GM23338 (cell line): ENCODE results near the gene RRP1. TPM values are rescaled to one million over a fixed set of nuclear protein-coding genes. Genes with fewer than 3 reads are reported as not detected.

Experiments used
- ATAC-seq: fragments of 200-7000 bp; cut with Tn5 transposase; 3 replicates; pipeline ENCODE4 v1.9.1; 2020
- DNase-seq: peaks from one replicate; pipeline ENCODE4 v3.0.0-alpha.2; 2015; ENCODE audit warnings: low spot score
- H2AFZ ChIP-seq: fragments of 200-600 bp; sonication (generic); 2 replicates; pipeline ENCODE4 v1.8.0; 2016; ENCODE audit warnings: antibody characterized with exemption, mild to moderate bottlenecking, moderate library complexity
- H3F3A ChIP-seq: fragments of 200-600 bp; sonication (generic); replicated peaks from 2 replicates; pipeline ENCODE4 v1.8.0; 2017; ENCODE audit warnings: antibody characterized with exemption, mixed run types, low read depth
- H3K27ac ChIP-seq: fragments of 200-600 bp; sonication (generic); 2 replicates; pipeline ENCODE4 v1.6.1; 2016; ENCODE audit warnings: low read depth
- H3K27me3 ChIP-seq: fragments of 200-600 bp; sonication (generic); 2 replicates; pipeline ENCODE4 v1.8.0; 2016; ENCODE audit warnings: mild to moderate bottlenecking, mixed run types, moderate library complexity; ENCODE audit not compliant: insufficient read depth
- H3K36me3 ChIP-seq: fragments of 200-600 bp; sonication (generic); 2 replicates; pipeline ENCODE4 v1.8.0; 2016; ENCODE audit warnings: mild to moderate bottlenecking; ENCODE audit not compliant: insufficient read depth
- H3K4me1 ChIP-seq: fragments of 200-600 bp; sonication (generic); 2 replicates; pipeline ENCODE4 v1.8.0; 2016; ENCODE audit warnings: mild to moderate bottlenecking, moderate library complexity; ENCODE audit not compliant: insufficient read depth
- H3K4me2 ChIP-seq: fragments of 200-600 bp; sonication (generic); 2 replicates; pipeline ENCODE4 v1.7.1; 2017; ENCODE audit warnings: mixed run types
- H3K4me3 ChIP-seq: fragments of 200-600 bp; sonication (generic); 2 replicates; pipeline ENCODE4 v1.6.1; 2016; ENCODE audit warnings: mixed run types
- H3K79me2 ChIP-seq: fragments of 200-600 bp; sonication (generic); replicated peaks from 2 replicates; pipeline ENCODE4 v1.8.0; 2017; ENCODE audit warnings: mild to moderate bottlenecking; ENCODE audit not compliant: insufficient read depth
- H3K9me2 ChIP-seq: fragments of 200-600 bp; sonication (generic); 2 replicates; pipeline ENCODE4 v1.8.0; 2017; ENCODE audit not compliant: insufficient read depth
- H4K20me1 ChIP-seq: fragments of 200-600 bp; sonication (generic); replicated peaks from 2 replicates; pipeline ENCODE4 v1.8.0; 2017; ENCODE audit warnings: mild to moderate bottlenecking; ENCODE audit not compliant: insufficient read depth
- H3K27ac Mint-ChIP-seq: 2 replicates; pipeline ENCODE4 v1.8.0; 2020; ENCODE audit warnings: inconsistent platforms, mild to moderate bottlenecking, moderate library complexity, mixed read lengths
- H3K27me3 Mint-ChIP-seq: 3 replicates; pipeline ENCODE4 v1.8.0; 2022; ENCODE audit warnings: low read depth, mild to moderate bottlenecking, moderate library complexity, mixed read lengths, inconsistent platforms; ENCODE audit not compliant: insufficient read depth, poor library complexity
- H3K36me3 Mint-ChIP-seq: 3 replicates; pipeline ENCODE4 v1.8.0; 2021; ENCODE audit warnings: low read depth, mild to moderate bottlenecking, inconsistent platforms, moderate library complexity, mixed read lengths
- H3K4me1 Mint-ChIP-seq: 3 replicates; pipeline ENCODE4 v1.8.0; 2020; ENCODE audit warnings: mild to moderate bottlenecking, inconsistent platforms, mixed read lengths
- H3K4me3 Mint-ChIP-seq: 3 replicates; pipeline ENCODE4 v1.8.0; 2021; ENCODE audit warnings: moderate library complexity, mild to moderate bottlenecking, inconsistent platforms, mixed read lengths
- H3K9me3 Mint-ChIP-seq: 3 replicates; pipeline ENCODE4 v1.8.0; 2020; ENCODE audit warnings: moderate library complexity, mild to moderate bottlenecking, inconsistent platforms, mixed read lengths
- CREB1 ChIP-seq: fragments of 250-450 bp; sonication (Bioruptor Pico); IDR thresholded peaks from 2 replicates; pipeline ENCODE4 v1.5.0; 2020; ENCODE audit warnings: low read depth, mild to moderate bottlenecking, moderate library complexity
- EZH2 ChIP-seq: fragments of 200-600 bp; sonication (generic); IDR thresholded peaks from one replicate; pipeline ENCODE4 v1.8.0; 2017; ENCODE audit warnings: antibody characterized with exemption, mild to moderate bottlenecking, low read depth; ENCODE audit not compliant: unreplicated experiment
- EZH2phosphoT487 ChIP-seq: fragments of 200-600 bp; sonication (generic); IDR thresholded peaks from one replicate; pipeline ENCODE4 v1.8.1; 2018; ENCODE audit warnings: antibody characterized with exemption; ENCODE audit not compliant: unreplicated experiment
- JUNB ChIP-seq: IDR thresholded peaks from one replicate; pipeline ENCODE4 v1.6.1; 2016; ENCODE audit warnings: antibody characterized with exemption; ENCODE audit not compliant: unreplicated experiment
- NANOG ChIP-seq: IDR thresholded peaks from 2 replicates; pipeline ENCODE4 v1.6.1; 2016; ENCODE audit warnings: antibody characterized with exemption, borderline replicate concordance
- POLR2AphosphoS5 ChIP-seq: IDR thresholded peaks from 2 replicates; pipeline ENCODE4 v1.6.1; 2016; ENCODE audit warnings: antibody characterized with exemption, low read depth
- STAT1 ChIP-seq: IDR thresholded peaks from one replicate; pipeline ENCODE4 v1.6.1; 2016; ENCODE audit warnings: antibody characterized with exemption; ENCODE audit not compliant: unreplicated experiment
- ZNF114 ChIP-seq: fragments of 250-450 bp; sonication (Bioruptor Pico); IDR thresholded peaks from 2 replicates; pipeline ENCODE4 v1.5.0; 2020; ENCODE audit warnings: mild to moderate bottlenecking, moderate library complexity
- ZNF331 ChIP-seq: fragments of 250-450 bp; sonication (Bioruptor Pico); IDR thresholded peaks from 2 replicates; pipeline ENCODE4 v1.5.0; 2020; ENCODE audit warnings: low read depth, mild to moderate bottlenecking, moderate library complexity
- ZNF462 ChIP-seq: fragments of 250-450 bp; sonication (Bioruptor Pico); IDR thresholded peaks from 2 replicates; pipeline ENCODE4 v1.5.0; 2020; ENCODE audit warnings: mild to moderate bottlenecking, moderate library complexity
- polyA plus RNA-seq: library from polyadenylated mRNA; unstranded; fragments of >200 nt; fragmentation: Nextera tagmentation; extraction: Ambion mirVana; gene quantifications from 2 replicates; pipeline ENCODE4 v1.2.1, GENCODE V29; 2016
- total RNA-seq: library from RNA; depleted of rRNA; stranded (reverse); fragments of >200 nt; shearing (Covaris generic); gene quantifications from 2 replicates; pipeline ENCODE4 v1.2.3, GENCODE V29; 2014
- TF ChIP-seq, protein P1 (sequence below): IDR thresholded peaks from one replicate; pipeline ENCODE4 v1.6.1; 2018; ENCODE audit warnings: antibody characterized with exemption; ENCODE audit not compliant: unreplicated experiment
- TF ChIP-seq, protein P2 (sequence below), 2 experiments: fragments of 200-600 bp in 1 of 2; sonication (generic) in 1 of 2; conservative IDR thresholded peaks; 2 replicates each; pipeline versions ENCODE4 v1.5.1 to v1.6.1; 2016 to 2017; ENCODE audit warnings: antibody characterized with exemption in 2 of 2, low read depth in 2 of 2, mild to moderate bottlenecking in 2 of 2, moderate library complexity in 1 of 2
- TF ChIP-seq, protein P3 (sequence below): IDR thresholded peaks from 2 replicates; pipeline ENCODE4 v1.6.1; 2016; ENCODE audit warnings: antibody characterized with exemption

RRP1 gene
- total and polyA plus RNA-seq, 2 experiments from 2014 or later = 36.5 to 63.5 TPM

- no peaks in the 10 kb centered on the region for H3K9me2 ChIP-seq
- DNase-seq (no peak), ATAC-seq (no peak)
- H3K36me3 ChIP-seq = no peaks in the 10 kb centered on the region
- no peaks in the 10 kb centered on the region; the same call in 2 of the 3 replicates for H3K9me3 Mint-ChIP-seq
- no peak overlapping the region for H2AFZ ChIP-seq
- no peaks in the 10 kb centered on the region for H4K20me1 ChIP-seq
- H3K27me3 ChIP-seq = no peaks in the 10 kb centered on the region
- H3K4me3 ChIP-seq = no peak overlapping the region
- H3K4me2 ChIP-seq = no peak overlapping the region
- H3K27ac Mint-ChIP-seq = no peak overlapping the region
- H3K4me3 Mint-ChIP-seq = no peak overlapping the region
- H3K27ac ChIP-seq = no peak overlapping the region
- H3K27me3 Mint-ChIP-seq = peaks cover 19% of the 10 kb centered on the region
- H3K79me2 ChIP-seq = peaks cover 10% of the 10 kb centered on the region
- peaks cover 8% of the 10 kb centered on the region; the same call in 1 of the 3 replicates for H3K36me3 Mint-ChIP-seq
- peaks cover 5% of the 10 kb centered on the region; the same call in 1 of the 2 replicates for H3K4me1 ChIP-seq
- peaks cover 4% of the 10 kb centered on the region; the same call in 1 of the 2 replicates for H3F3A ChIP-seq
- H3K4me1 Mint-ChIP-seq = peaks cover 19% of the 10 kb centered on the region
- no peak for TF ChIP-seq POLR2AphosphoS5
- TF ChIP-seq, protein P1, sequence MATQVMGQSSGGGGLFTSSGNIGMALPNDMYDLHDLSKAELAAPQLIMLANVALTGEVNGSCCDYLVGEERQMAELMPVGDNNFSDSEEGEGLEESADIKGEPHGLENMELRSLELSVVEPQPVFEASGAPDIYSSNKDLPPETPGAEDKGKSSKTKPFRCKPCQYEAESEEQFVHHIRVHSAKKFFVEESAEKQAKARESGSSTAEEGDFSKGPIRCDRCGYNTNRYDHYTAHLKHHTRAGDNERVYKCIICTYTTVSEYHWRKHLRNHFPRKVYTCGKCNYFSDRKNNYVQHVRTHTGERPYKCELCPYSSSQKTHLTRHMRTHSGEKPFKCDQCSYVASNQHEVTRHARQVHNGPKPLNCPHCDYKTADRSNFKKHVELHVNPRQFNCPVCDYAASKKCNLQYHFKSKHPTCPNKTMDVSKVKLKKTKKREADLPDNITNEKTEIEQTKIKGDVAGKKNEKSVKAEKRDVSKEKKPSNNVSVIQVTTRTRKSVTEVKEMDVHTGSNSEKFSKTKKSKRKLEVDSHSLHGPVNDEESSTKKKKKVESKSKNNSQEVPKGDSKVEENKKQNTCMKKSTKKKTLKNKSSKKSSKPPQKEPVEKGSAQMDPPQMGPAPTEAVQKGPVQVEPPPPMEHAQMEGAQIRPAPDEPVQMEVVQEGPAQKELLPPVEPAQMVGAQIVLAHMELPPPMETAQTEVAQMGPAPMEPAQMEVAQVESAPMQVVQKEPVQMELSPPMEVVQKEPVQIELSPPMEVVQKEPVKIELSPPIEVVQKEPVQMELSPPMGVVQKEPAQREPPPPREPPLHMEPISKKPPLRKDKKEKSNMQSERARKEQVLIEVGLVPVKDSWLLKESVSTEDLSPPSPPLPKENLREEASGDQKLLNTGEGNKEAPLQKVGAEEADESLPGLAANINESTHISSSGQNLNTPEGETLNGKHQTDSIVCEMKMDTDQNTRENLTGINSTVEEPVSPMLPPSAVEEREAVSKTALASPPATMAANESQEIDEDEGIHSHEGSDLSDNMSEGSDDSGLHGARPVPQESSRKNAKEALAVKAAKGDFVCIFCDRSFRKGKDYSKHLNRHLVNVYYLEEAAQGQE = no peak
- no peak for TF ChIP-seq NANOG
- TF ChIP-seq, protein P2, sequence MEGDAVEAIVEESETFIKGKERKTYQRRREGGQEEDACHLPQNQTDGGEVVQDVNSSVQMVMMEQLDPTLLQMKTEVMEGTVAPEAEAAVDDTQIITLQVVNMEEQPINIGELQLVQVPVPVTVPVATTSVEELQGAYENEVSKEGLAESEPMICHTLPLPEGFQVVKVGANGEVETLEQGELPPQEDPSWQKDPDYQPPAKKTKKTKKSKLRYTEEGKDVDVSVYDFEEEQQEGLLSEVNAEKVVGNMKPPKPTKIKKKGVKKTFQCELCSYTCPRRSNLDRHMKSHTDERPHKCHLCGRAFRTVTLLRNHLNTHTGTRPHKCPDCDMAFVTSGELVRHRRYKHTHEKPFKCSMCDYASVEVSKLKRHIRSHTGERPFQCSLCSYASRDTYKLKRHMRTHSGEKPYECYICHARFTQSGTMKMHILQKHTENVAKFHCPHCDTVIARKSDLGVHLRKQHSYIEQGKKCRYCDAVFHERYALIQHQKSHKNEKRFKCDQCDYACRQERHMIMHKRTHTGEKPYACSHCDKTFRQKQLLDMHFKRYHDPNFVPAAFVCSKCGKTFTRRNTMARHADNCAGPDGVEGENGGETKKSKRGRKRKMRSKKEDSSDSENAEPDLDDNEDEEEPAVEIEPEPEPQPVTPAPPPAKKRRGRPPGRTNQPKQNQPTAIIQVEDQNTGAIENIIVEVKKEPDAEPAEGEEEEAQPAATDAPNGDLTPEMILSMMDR (conservative IDR thresholded peaks at IDR 0.05; ENCODE audit: low read depth in 2 of 2) = no peak
- no peak for TF ChIP-seq ZNF114 (CRISPR knock-in tag)
- no peak for TF ChIP-seq CREB1 (CRISPR knock-in tag)
- TF ChIP-seq JUNB = no peak
- no peak for TF ChIP-seq ZNF462 (CRISPR knock-in tag)
- TF ChIP-seq, protein P3, sequence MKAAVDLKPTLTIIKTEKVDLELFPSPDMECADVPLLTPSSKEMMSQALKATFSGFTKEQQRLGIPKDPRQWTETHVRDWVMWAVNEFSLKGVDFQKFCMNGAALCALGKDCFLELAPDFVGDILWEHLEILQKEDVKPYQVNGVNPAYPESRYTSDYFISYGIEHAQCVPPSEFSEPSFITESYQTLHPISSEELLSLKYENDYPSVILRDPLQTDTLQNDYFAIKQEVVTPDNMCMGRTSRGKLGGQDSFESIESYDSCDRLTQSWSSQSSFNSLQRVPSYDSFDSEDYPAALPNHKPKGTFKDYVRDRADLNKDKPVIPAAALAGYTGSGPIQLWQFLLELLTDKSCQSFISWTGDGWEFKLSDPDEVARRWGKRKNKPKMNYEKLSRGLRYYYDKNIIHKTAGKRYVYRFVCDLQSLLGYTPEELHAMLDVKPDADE = no peak
- no peak for TF ChIP-seq STAT1
- TF ChIP-seq EZH2phosphoT487 = no peak
- no peak for TF ChIP-seq ZNF331 (CRISPR knock-in tag)
- no peak for TF ChIP-seq EZH2
Measured at GRCh38 chr21:43779660-43780059, 9.7 kb upstream of the RRP1 start.
